ENCODE results near the gene ADAM22. TPM values are rescaled to one million over a fixed set of nuclear protein-coding genes. Genes with fewer than 3 reads are reported as not detected.

ADAM22 gene
- polyA plus RNA-seq, 2 of the 4 experiments (the other 2 are of a cell fraction): 0.53 to 0.59 TPM

DNA sequence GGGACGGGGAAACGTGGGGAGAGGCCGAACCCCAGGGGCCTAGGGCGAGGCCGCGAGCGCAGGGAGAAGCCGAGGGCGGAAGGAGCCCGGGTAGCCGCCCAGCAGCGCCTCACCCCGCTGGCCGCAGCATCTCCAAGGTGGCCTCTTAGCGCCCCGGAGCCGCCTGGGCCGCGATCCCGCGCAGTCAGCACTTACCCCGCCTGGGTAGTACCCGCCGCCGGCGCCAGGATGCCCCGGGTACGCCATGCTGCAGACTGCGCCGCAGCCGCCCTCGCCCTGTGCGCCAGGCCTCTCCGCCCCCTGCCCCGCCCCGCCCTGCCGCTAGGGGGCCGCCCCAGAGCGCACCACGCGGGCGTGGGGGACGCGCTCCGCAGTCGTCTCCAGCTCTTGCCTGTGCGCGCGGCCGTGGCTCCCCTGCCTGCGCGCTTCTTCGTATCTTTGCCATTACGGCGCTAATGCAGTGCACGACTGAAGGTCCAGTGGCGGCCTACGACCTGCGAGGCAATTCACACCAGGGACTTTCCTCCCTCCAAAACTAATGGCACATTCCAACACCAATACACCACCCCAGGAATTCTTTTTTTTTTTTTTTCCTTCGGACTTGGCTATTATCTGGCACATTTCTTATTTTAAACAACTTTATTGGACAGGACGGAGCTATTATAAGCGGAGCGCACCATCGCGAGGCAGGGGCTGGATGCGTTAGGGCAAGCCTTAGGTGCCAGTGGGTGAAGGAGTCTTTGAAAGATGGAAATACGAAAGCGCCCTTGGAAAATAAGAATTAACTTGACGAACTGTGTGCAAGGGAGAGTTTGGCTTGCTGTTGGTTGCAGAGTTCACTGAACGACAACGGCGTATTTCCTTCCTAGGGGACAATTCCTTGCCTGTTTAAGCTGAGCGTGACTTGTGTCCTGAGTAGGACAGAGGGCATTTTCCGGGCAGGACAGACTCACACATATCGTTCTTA, 286.0 kb downstream of the ADAM22 start, which contains the start of gene SRI:
Gene SRI (minus strand): TSS at position 258 of the 967 bp plus-strand sequence. CDS start 12 bp downstream, at position 246.
- FAIRE-seq (no peak), ATAC-seq (peak; percentile 97 to 99), DNase-seq (ENCODE audit: low read depth in 1 of 2, low spot score in 1 of 2) (peak; percentile 80 to 89)
- peak within 1 kb of the TSS; percentile 99 for H3K4me2 ChIP-seq
- WGBS (ENCODE audit: missing lambda C conversion rate): 1% methylated on average over 25 of the region's 75 CpGs
- H3K4me1 ChIP-seq: peaks cover 31% of the 10 kb centered on the region
- POLR2A ChIA-PET: interaction anchor here (0.6 to 1.0 kb wide), 3 partner anchors 11 to 1068 kb away, joined by 3 read pairs; partner anchors contain the start of gene DMTF1
- peak within 1 kb of the TSS; percentile 93 for H3K4me3 ChIP-seq
- H3K9me3 ChIP-seq: no peaks in the 10 kb centered on the region
- peak within 1 kb of the TSS; percentile 94 to 96 for H3K27ac ChIP-seq
- CTCF ChIA-PET: interaction anchor here (0.7 to 1.5 kb wide), 8 partner anchors 9 to 137 kb away, joined by 3 to 6 read pairs (median 4); no protein-coding TSS in a partner anchor
- peak in 1 of 2 experiments; percentile 46; a peak in 3 of 5 replicates for TF ChIP-seq RAD21 (conservative IDR thresholded peaks at IDR 0.05 in 1 of 2, IDR thresholded peaks at IDR 0.05 in 1 of 2)
- TF ChIP-seq HOXB5 (CRISPR knock-in tag; IDR thresholded peaks at IDR 0.05): no peak
- TF ChIP-seq CHD4 (IDR thresholded peaks at IDR 0.05; ENCODE audit: borderline replicate concordance): no peak
- no peak for TF ChIP-seq FOSL2 (IDR thresholded peaks at IDR 0.05)
- TF ChIP-seq FOSL2 (CRISPR knock-in tag; IDR thresholded peaks at IDR 0.05): 0 out of 2 replicates have a peak, but pooled peaks have one; percentile 28
- TF ChIP-seq, protein P1, sequence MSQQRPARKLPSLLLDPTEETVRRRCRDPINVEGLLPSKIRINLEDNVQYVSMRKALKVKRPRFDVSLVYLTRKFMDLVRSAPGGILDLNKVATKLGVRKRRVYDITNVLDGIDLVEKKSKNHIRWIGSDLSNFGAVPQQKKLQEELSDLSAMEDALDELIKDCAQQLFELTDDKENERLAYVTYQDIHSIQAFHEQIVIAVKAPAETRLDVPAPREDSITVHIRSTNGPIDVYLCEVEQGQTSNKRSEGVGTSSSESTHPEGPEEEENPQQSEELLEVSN (IDR thresholded peaks at IDR 0.05; ENCODE audit: borderline replicate concordance, low read depth): peak; percentile 78; the same call in 1 of the 2 replicates
- TF ChIP-seq, protein P2, sequence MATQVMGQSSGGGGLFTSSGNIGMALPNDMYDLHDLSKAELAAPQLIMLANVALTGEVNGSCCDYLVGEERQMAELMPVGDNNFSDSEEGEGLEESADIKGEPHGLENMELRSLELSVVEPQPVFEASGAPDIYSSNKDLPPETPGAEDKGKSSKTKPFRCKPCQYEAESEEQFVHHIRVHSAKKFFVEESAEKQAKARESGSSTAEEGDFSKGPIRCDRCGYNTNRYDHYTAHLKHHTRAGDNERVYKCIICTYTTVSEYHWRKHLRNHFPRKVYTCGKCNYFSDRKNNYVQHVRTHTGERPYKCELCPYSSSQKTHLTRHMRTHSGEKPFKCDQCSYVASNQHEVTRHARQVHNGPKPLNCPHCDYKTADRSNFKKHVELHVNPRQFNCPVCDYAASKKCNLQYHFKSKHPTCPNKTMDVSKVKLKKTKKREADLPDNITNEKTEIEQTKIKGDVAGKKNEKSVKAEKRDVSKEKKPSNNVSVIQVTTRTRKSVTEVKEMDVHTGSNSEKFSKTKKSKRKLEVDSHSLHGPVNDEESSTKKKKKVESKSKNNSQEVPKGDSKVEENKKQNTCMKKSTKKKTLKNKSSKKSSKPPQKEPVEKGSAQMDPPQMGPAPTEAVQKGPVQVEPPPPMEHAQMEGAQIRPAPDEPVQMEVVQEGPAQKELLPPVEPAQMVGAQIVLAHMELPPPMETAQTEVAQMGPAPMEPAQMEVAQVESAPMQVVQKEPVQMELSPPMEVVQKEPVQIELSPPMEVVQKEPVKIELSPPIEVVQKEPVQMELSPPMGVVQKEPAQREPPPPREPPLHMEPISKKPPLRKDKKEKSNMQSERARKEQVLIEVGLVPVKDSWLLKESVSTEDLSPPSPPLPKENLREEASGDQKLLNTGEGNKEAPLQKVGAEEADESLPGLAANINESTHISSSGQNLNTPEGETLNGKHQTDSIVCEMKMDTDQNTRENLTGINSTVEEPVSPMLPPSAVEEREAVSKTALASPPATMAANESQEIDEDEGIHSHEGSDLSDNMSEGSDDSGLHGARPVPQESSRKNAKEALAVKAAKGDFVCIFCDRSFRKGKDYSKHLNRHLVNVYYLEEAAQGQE (IDR thresholded peaks at IDR 0.05): no peak
- peak; percentile 99 for TF ChIP-seq MAFK (IDR thresholded peaks at IDR 0.05; ENCODE audit: partially characterized antibody)
- TF ChIP-seq POLR2A (IDR thresholded peaks at IDR 0.05; ENCODE audit: low read length): peak; percentile 86
- TF ChIP-seq, protein P3, sequence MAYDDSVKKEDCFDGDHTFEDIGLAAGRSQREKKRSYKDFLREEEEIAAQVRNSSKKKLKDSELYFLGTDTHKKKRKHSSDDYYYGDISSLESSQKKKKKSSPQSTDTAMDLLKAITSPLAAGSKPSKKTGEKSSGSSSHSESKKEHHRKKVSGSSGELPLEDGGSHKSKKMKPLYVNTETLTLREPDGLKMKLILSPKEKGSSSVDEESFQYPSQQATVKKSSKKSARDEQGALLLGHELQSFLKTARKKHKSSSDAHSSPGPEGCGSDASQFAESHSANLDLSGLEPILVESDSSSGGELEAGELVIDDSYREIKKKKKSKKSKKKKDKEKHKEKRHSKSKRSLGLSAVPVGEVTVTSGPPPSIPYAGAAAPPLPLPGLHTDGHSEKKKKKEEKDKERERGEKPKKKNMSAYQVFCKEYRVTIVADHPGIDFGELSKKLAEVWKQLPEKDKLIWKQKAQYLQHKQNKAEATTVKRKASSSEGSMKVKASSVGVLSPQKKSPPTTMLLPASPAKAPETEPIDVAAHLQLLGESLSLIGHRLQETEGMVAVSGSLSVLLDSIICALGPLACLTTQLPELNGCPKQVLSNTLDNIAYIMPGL (CRISPR knock-in tag; IDR thresholded peaks at IDR 0.05; ENCODE audit: borderline replicate concordance): peak; percentile 68; the same call in 1 of the 2 replicates
- no peak for TF ChIP-seq NFE2L2 (conservative IDR thresholded peaks at IDR 0.05; ENCODE audit: low read length)
- TF ChIP-seq CBX2 (IDR thresholded peaks at IDR 0.05; ENCODE audit: borderline replicate concordance, low read depth): no peak
- TF ChIP-seq SMC3 (IDR thresholded peaks at IDR 0.05): peak; percentile 18; the same call in 1 of the 3 replicates
- TF ChIP-seq PHF8 (IDR thresholded peaks at IDR 0.05; ENCODE audit: borderline replicate concordance, low read depth): peak; percentile 62; the same call in 1 of the 2 replicates
- TF ChIP-seq, protein P4, sequence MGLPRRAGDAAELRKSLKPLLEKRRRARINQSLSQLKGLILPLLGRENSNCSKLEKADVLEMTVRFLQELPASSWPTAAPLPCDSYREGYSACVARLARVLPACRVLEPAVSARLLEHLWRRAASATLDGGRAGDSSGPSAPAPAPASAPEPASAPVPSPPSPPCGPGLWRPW (IDR thresholded peaks at IDR 0.05): no peak
- TF ChIP-seq, protein P5, sequence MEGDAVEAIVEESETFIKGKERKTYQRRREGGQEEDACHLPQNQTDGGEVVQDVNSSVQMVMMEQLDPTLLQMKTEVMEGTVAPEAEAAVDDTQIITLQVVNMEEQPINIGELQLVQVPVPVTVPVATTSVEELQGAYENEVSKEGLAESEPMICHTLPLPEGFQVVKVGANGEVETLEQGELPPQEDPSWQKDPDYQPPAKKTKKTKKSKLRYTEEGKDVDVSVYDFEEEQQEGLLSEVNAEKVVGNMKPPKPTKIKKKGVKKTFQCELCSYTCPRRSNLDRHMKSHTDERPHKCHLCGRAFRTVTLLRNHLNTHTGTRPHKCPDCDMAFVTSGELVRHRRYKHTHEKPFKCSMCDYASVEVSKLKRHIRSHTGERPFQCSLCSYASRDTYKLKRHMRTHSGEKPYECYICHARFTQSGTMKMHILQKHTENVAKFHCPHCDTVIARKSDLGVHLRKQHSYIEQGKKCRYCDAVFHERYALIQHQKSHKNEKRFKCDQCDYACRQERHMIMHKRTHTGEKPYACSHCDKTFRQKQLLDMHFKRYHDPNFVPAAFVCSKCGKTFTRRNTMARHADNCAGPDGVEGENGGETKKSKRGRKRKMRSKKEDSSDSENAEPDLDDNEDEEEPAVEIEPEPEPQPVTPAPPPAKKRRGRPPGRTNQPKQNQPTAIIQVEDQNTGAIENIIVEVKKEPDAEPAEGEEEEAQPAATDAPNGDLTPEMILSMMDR (IDR thresholded peaks at IDR 0.05): peak; percentile 42; the same call in 2 of the 3 replicates
- peak; percentile 86 for TF ChIP-seq GATA3 (IDR thresholded peaks at IDR 0.05; ENCODE audit: borderline replicate concordance)
- no peak for TF ChIP-seq CBX8 (IDR thresholded peaks at IDR 0.05)
- TF ChIP-seq, protein P6, sequence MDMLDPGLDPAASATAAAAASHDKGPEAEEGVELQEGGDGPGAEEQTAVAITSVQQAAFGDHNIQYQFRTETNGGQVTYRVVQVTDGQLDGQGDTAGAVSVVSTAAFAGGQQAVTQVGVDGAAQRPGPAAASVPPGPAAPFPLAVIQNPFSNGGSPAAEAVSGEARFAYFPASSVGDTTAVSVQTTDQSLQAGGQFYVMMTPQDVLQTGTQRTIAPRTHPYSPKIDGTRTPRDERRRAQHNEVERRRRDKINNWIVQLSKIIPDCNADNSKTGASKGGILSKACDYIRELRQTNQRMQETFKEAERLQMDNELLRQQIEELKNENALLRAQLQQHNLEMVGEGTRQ (IDR thresholded peaks at IDR 0.05): no peak
- TF ChIP-seq, protein P7, sequence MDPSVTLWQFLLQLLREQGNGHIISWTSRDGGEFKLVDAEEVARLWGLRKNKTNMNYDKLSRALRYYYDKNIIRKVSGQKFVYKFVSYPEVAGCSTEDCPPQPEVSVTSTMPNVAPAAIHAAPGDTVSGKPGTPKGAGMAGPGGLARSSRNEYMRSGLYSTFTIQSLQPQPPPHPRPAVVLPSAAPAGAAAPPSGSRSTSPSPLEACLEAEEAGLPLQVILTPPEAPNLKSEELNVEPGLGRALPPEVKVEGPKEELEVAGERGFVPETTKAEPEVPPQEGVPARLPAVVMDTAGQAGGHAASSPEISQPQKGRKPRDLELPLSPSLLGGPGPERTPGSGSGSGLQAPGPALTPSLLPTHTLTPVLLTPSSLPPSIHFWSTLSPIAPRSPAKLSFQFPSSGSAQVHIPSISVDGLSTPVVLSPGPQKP (IDR thresholded peaks at IDR 0.05; ENCODE audit: low read depth, low read length): no peak
- peak; percentile 54; the same call in 1 of the 2 replicates for TF ChIP-seq MYC (IDR thresholded peaks at IDR 0.05; ENCODE audit: borderline replicate concordance, low read length)
- TF ChIP-seq, protein P8, sequence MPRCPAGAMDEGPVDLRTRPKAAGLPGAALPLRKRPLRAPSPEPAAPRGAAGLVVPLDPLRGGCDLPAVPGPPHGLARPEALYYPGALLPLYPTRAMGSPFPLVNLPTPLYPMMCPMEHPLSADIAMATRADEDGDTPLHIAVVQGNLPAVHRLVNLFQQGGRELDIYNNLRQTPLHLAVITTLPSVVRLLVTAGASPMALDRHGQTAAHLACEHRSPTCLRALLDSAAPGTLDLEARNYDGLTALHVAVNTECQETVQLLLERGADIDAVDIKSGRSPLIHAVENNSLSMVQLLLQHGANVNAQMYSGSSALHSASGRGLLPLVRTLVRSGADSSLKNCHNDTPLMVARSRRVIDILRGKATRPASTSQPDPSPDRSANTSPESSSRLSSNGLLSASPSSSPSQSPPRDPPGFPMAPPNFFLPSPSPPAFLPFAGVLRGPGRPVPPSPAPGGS (IDR thresholded peaks at IDR 0.05): 0 out of 3 replicates have a peak, but pooled peaks have one; percentile 52
- TF ChIP-seq HOXA7 (CRISPR knock-in tag; IDR thresholded peaks at IDR 0.05): no peak
- no peak for TF ChIP-seq HEYL (CRISPR knock-in tag; IDR thresholded peaks at IDR 0.05)
- TF ChIP-seq, protein P9, sequence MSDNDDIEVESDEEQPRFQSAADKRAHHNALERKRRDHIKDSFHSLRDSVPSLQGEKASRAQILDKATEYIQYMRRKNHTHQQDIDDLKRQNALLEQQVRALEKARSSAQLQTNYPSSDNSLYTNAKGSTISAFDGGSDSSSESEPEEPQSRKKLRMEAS (IDR thresholded peaks at IDR 0.05): peak; percentile 86
- no peak for TF ChIP-seq HDAC2 (IDR thresholded peaks at IDR 0.05)

Data from A549 (cell line).